Neural cell (in vitro differentiated cells): ENCODE data around the gene HOXB7. TPM values are rescaled to one million over a fixed set of nuclear protein-coding genes. Genes with fewer than 3 reads are reported as not detected.

Experiments used
- H2AFZ ChIP-seq: fragments of 200-600, 300-800 bp; sonication (generic), shearing (Covaris generic); 2 replicates; pipeline ENCODE4 v1.6.0; 2014; ENCODE audit warnings: low read depth, mild to moderate bottlenecking, antibody characterized with exemption, low read length, moderate library complexity
- H3F3A ChIP-seq: fragments of 200-600 bp; shearing (Covaris generic); 2 replicates; pipeline ENCODE4 v1.6.1; 2016; ENCODE audit warnings: mild to moderate bottlenecking, moderate library complexity, mixed read lengths, antibody characterized with exemption, low read length; ENCODE audit not compliant: insufficient read depth, poor library complexity, severe bottlenecking
- H3K27ac ChIP-seq: fragments of 200-600, 300-800 bp; sonication (generic), shearing (Covaris generic); 2 replicates; pipeline ENCODE4 v1.5.1; 2014; ENCODE audit warnings: mild to moderate bottlenecking, low read length, moderate library complexity
- H3K27me3 ChIP-seq: fragments of 300-800, 200-600 bp; sonication (generic), shearing (Covaris generic); 2 replicates; pipeline ENCODE4 v1.6.0; 2014; ENCODE audit warnings: mild to moderate bottlenecking, low read depth, low read length, moderate library complexity; ENCODE audit not compliant: insufficient read depth
- H3K36me3 ChIP-seq: fragments of 300-800, 200-600 bp; sonication (generic), shearing (Covaris generic); 2 replicates; pipeline ENCODE4 v1.5.1; 2014; ENCODE audit warnings: mild to moderate bottlenecking, antibody characterized with exemption, low read length, moderate library complexity; ENCODE audit not compliant: insufficient read depth
- H3K4me2 ChIP-seq: fragments of 300-800, 200-600 bp; sonication (generic), shearing (Covaris generic); 2 replicates; pipeline ENCODE4 v1.6.0; 2014; ENCODE audit warnings: mild to moderate bottlenecking, low read length
- H3K4me3 ChIP-seq: fragments of 300-800, 200-600 bp; sonication (generic), shearing (Covaris generic); 2 replicates; pipeline ENCODE4 v1.5.1; 2014; ENCODE audit warnings: mild to moderate bottlenecking, low read length, moderate library complexity
- H3K79me2 ChIP-seq: fragments of 200-600 bp; shearing (Covaris generic); replicated peaks from 2 replicates; pipeline ENCODE4 v1.6.0; 2014; ENCODE audit warnings: mild to moderate bottlenecking, low read length, moderate library complexity; ENCODE audit not compliant: insufficient read depth
- H3K9ac ChIP-seq: fragments of 300-800, 200-600 bp; sonication (generic), shearing (Covaris generic); 2 replicates; pipeline ENCODE4 v1.6.1; 2016; ENCODE audit warnings: mild to moderate bottlenecking, low read length, mixed read lengths
- H3K9me2 ChIP-seq: fragments of 200-600 bp; shearing (Covaris generic); 2 replicates; pipeline ENCODE4 v1.6.1; 2016; ENCODE audit warnings: mild to moderate bottlenecking, low read length, mixed read lengths; ENCODE audit not compliant: insufficient read depth
- H3K9me3 ChIP-seq: fragments of 200-600, 300-800 bp; sonication (generic), shearing (Covaris generic); 2 replicates; pipeline ENCODE4 v1.6.1; 2016; ENCODE audit warnings: mild to moderate bottlenecking, mixed run types, low read length, moderate library complexity, mixed read lengths
- H4K20me1 ChIP-seq: fragments of 200-600 bp; shearing (Covaris generic); 2 replicates; pipeline ENCODE4 v1.6.1; 2016; ENCODE audit warnings: mild to moderate bottlenecking, mixed run types; ENCODE audit not compliant: insufficient read depth
- CTCF ChIP-seq: fragments of 450-650 bp; IDR thresholded peaks from 2 replicates; pipeline ENCODE4 v1.5.1; 2014; ENCODE audit warnings: antibody characterized with exemption, mild to moderate bottlenecking, moderate library complexity; ENCODE audit not compliant: poor library complexity, severe bottlenecking
- EZH2 ChIP-seq: fragments of 200-600, 300-800 bp; shearing (Covaris generic), sonication (generic); IDR thresholded peaks from 2 replicates; pipeline ENCODE4 v1.6.1; 2014; ENCODE audit warnings: antibody characterized with exemption, low read length, borderline replicate concordance, mild to moderate bottlenecking; ENCODE audit not compliant: insufficient read depth, poor library complexity, severe bottlenecking
- MXI1 ChIP-seq: fragments of 450-650 bp; conservative IDR thresholded peaks from 2 replicates; pipeline ENCODE4 v1.6.1; 2014; ENCODE audit warnings: antibody characterized with exemption, mild to moderate bottlenecking; ENCODE audit not compliant: poor library complexity, severe bottlenecking
- POLR2AphosphoS5 ChIP-seq: IDR thresholded peaks from 2 replicates; pipeline ENCODE4 v1.6.1; 2012
- RAD21 ChIP-seq: fragments of 450-650 bp; conservative IDR thresholded peaks from 2 replicates; pipeline ENCODE4 v1.6.1; 2014; ENCODE audit warnings: antibody characterized with exemption, mild to moderate bottlenecking, moderate library complexity
- REST ChIP-seq: IDR thresholded peaks from 2 replicates; pipeline ENCODE4 v1.6.1; 2012; ENCODE audit warnings: borderline replicate concordance
- SMC3 ChIP-seq: fragments of 450-650 bp; conservative IDR thresholded peaks from 2 replicates; pipeline ENCODE4 v1.6.1; 2014; ENCODE audit warnings: antibody characterized with exemption, mild to moderate bottlenecking, moderate library complexity; ENCODE audit not compliant: poor library complexity
- TAF1 ChIP-seq: IDR thresholded peaks from 2 replicates; pipeline ENCODE4 v1.6.1; 2012; ENCODE audit warnings: low read depth
- polyA plus RNA-seq: library from polyadenylated mRNA; depleted of rRNA; stranded (reverse); fragments of >200 nt; gene quantifications from 2 replicates; pipeline ENCODE4 v1.2.3, GENCODE V29; 2014

The HOXB7 gene
- polyA plus RNA-seq, 1 donor from 2014 or later, result not detected

- no peaks in the 10 kb centered on the region for H3K36me3 ChIP-seq
- no peaks in the 10 kb centered on the region for H3F3A ChIP-seq
- H3K9me3 ChIP-seq, result peaks cover 8% of the 10 kb centered on the region
- no peak overlapping the region for H3K4me2 ChIP-seq
- no peak overlapping the region for H3K9ac ChIP-seq
- H3K9me2 ChIP-seq, result no peaks in the 10 kb centered on the region
- H3K4me3 ChIP-seq, result no peak overlapping the region
- no peak overlapping the region for H2AFZ ChIP-seq
- no peak for TF ChIP-seq SMC3
- no peak for TF ChIP-seq POLR2AphosphoS5
- TF ChIP-seq EZH2, result peak; percentile 40
- H3K79me2 ChIP-seq, result no peaks in the 10 kb centered on the region
- peaks cover 100% of the 10 kb centered on the region for H3K27me3 ChIP-seq
- no peak overlapping the region for H3K27ac ChIP-seq
- H4K20me1 ChIP-seq, result no peaks in the 10 kb centered on the region
These were observed 10.9 kb upstream of the HOXB7 start for GRCh38 chr17:48621410-48622392.

- H4K20me1 ChIP-seq, result no peaks in the 10 kb centered on the region
- no peak overlapping the region for H3K27ac ChIP-seq
- H3K9me2 ChIP-seq, result no peaks in the 10 kb centered on the region
- no peaks in the 10 kb centered on the region for H3K79me2 ChIP-seq
- H3K4me2 ChIP-seq, result no peak overlapping the region
- H3K9ac ChIP-seq, result no peak overlapping the region
- H3F3A ChIP-seq, result no peaks in the 10 kb centered on the region
- no peak overlapping the region for H3K4me3 ChIP-seq
- no peak overlapping the region for H2AFZ ChIP-seq
- H3K27me3 ChIP-seq, result peaks cover 100% of the 10 kb centered on the region
- H3K9me3 ChIP-seq, result peaks cover 8% of the 10 kb centered on the region
- no peak for TF ChIP-seq POLR2AphosphoS5
- TF ChIP-seq CTCF, result no peak
- no peak for TF ChIP-seq TAF1
- no peak for TF ChIP-seq SMC3
- no peak for TF ChIP-seq MXI1
- TF ChIP-seq RAD21, result no peak
- TF ChIP-seq REST, result no peak
- H3K36me3 ChIP-seq, result no peaks in the 10 kb centered on the region
These were observed 9.8 kb upstream of the HOXB7 start for GRCh38 chr17:48620461-48621139.
